H9 (cell line): ENCODE results near the gene SVEP1. TPM values are rescaled to one million over a fixed set of nuclear protein-coding genes. Genes with fewer than 3 reads are reported as not detected.

Experiments
- DNase-seq: peaks from one replicate; pipeline ENCODE4 v3.0.0-alpha.2; 2017
- H2AFZ ChIP-seq: one replicate; pipeline ENCODE4 v1.6.1; 2013; ENCODE audit warnings: mild to moderate bottlenecking, low read length, control low read depth, moderate library complexity
- H2AK5ac ChIP-seq: 2 replicates; pipeline ENCODE4 v1.6.1; 2013; ENCODE audit warnings: low read length, control low read depth, mixed read lengths; ENCODE audit not compliant: insufficient read length
- H2BK120ac ChIP-seq: one replicate; pipeline ENCODE4 v1.6.1; 2013; ENCODE audit warnings: low read depth, mild to moderate bottlenecking, low read length, control low read depth, inconsistent platforms; ENCODE audit not compliant: poor library complexity, severe bottlenecking
- H2BK12ac ChIP-seq: 2 replicates; pipeline ENCODE4 v1.6.1; 2013; ENCODE audit warnings: low read length, control low read depth, mixed read lengths, low read depth; ENCODE audit not compliant: insufficient read length
- H2BK15ac ChIP-seq: 2 replicates; pipeline ENCODE4 v1.6.1; 2013; ENCODE audit warnings: low read depth, low read length, control low read depth
- H2BK20ac ChIP-seq: one replicate; pipeline ENCODE4 v1.6.1; 2013; ENCODE audit warnings: low read depth, mild to moderate bottlenecking, low read length, control low read depth, inconsistent platforms; ENCODE audit not compliant: poor library complexity, severe bottlenecking
- H2BK5ac ChIP-seq: 2 replicates; pipeline ENCODE4 v1.6.1; 2013; ENCODE audit warnings: low read length, control low read depth, mixed read lengths; ENCODE audit not compliant: insufficient read length
- H3K14ac ChIP-seq: 2 replicates; pipeline ENCODE4 v1.6.1; 2013; ENCODE audit warnings: low read length, control low read depth; ENCODE audit not compliant: insufficient read depth
- H3K18ac ChIP-seq: 2 replicates; pipeline ENCODE4 v1.6.1; 2013; ENCODE audit warnings: low read depth, mild to moderate bottlenecking, mixed read lengths, low read length, control low read depth; ENCODE audit not compliant: insufficient read length
- H3K23ac ChIP-seq: 2 replicates; pipeline ENCODE4 v1.6.1; 2013; ENCODE audit warnings: low read length, control low read depth, mixed read lengths, low read depth; ENCODE audit not compliant: insufficient read length
- H3K23me2 ChIP-seq: 2 replicates; pipeline ENCODE4 v1.6.1; 2013; ENCODE audit warnings: low read depth, mild to moderate bottlenecking, mixed read lengths, low read length, control low read depth; ENCODE audit not compliant: insufficient read length, poor library complexity, severe bottlenecking
- H3K27ac ChIP-seq: 2 replicates; pipeline ENCODE4 v1.5.1; 2013; ENCODE audit warnings: low read length, control low read depth, mixed read lengths, low read depth; ENCODE audit not compliant: insufficient read length
- H3K27me3 ChIP-seq: 2 replicates; pipeline ENCODE4 v1.6.1; 2013; ENCODE audit warnings: low read length, control low read depth, inconsistent platforms; ENCODE audit not compliant: insufficient read depth
- H3K4ac ChIP-seq: 2 replicates; pipeline ENCODE4 v1.6.1; 2013; ENCODE audit warnings: low read depth, mild to moderate bottlenecking, control low read depth, inconsistent platforms, low read length, moderate library complexity
- H3K4me1 ChIP-seq: 2 replicates; pipeline ENCODE4 v1.6.1; 2013; ENCODE audit warnings: low read length, control low read depth, inconsistent platforms; ENCODE audit not compliant: insufficient read depth
- H3K4me2 ChIP-seq: 2 replicates; pipeline ENCODE4 v1.6.1; 2013; ENCODE audit warnings: low read length, control low read depth, mixed read lengths; ENCODE audit not compliant: insufficient read length, insufficient read depth
- H3K56ac ChIP-seq: 2 replicates; pipeline ENCODE4 v1.6.1; 2013; ENCODE audit warnings: low read depth, mild to moderate bottlenecking, mixed read lengths, low read length, control low read depth; ENCODE audit not compliant: insufficient read length
- H3K79me1 ChIP-seq: 2 replicates; pipeline ENCODE4 v1.6.1; 2013; ENCODE audit warnings: low read depth, mild to moderate bottlenecking, moderate library complexity, low read length, control low read depth, inconsistent platforms; ENCODE audit not compliant: insufficient read depth, poor library complexity, severe bottlenecking
- H3K79me2 ChIP-seq: 2 replicates; pipeline ENCODE4 v1.6.1; 2013; ENCODE audit warnings: low read length, control low read depth, inconsistent platforms; ENCODE audit not compliant: insufficient read depth
- H3K9ac ChIP-seq: 2 replicates; pipeline ENCODE4 v1.6.1; 2013; ENCODE audit warnings: low read length, control low read depth, mixed read lengths; ENCODE audit not compliant: insufficient read length; ENCODE audit errors: extremely low read depth
- H3K9me3 ChIP-seq: one replicate; pipeline ENCODE4 v1.6.1; 2013; ENCODE audit warnings: low read depth, low read length, inconsistent platforms; ENCODE audit not compliant: control insufficient read depth
- H3T11ph ChIP-seq: one replicate; pipeline ENCODE4 v1.6.1; 2013; ENCODE audit warnings: mild to moderate bottlenecking, low read length, control low read depth, inconsistent platforms
- H4K20me1 ChIP-seq: one replicate; pipeline ENCODE4 v1.6.1; 2013; ENCODE audit not compliant: control insufficient read depth, insufficient read length, insufficient read depth
- H4K5ac ChIP-seq: 2 replicates; pipeline ENCODE4 v1.6.1; 2013; ENCODE audit warnings: low read depth, mild to moderate bottlenecking, mixed read lengths, low read length, control low read depth; ENCODE audit not compliant: insufficient read length
- H4K8ac ChIP-seq: replicated peaks from 2 replicates; pipeline ENCODE4 v1.6.1; 2013; ENCODE audit warnings: low read length, control low read depth, mixed read lengths, low read depth; ENCODE audit not compliant: insufficient read length
- H4K91ac ChIP-seq: 2 replicates; pipeline ENCODE4 v1.6.1; 2013; ENCODE audit warnings: low read depth, mild to moderate bottlenecking, moderate library complexity, mixed read lengths, low read length, control low read depth; ENCODE audit not compliant: insufficient read length
- H3K27ac Mint-ChIP-seq, 3 experiments: 2 replicates in 2 of 3; 3 replicates in 1 of 3; pipeline ENCODE4 v1.8.0; 2020 to 2021; ENCODE audit warnings: mixed read lengths in 3 of 3, mild to moderate bottlenecking in 1 of 3, moderate library complexity in 1 of 3
- H3K27me3 Mint-ChIP-seq: 2 replicates; pipeline ENCODE4 v1.8.0; 2021; ENCODE audit warnings: low read depth, mild to moderate bottlenecking, moderate library complexity, mixed read lengths
- H3K36me3 Mint-ChIP-seq, 3 experiments: 2 replicates in 2 of 3; 3 replicates in 1 of 3; pipeline ENCODE4 v1.8.0; 2020 to 2021; ENCODE audit warnings: low read depth in 3 of 3, mixed read lengths in 3 of 3; ENCODE audit not compliant: insufficient read depth in 1 of 3
- H3K4me1 Mint-ChIP-seq, 2 experiments: 2 replicates each; pipeline ENCODE4 v1.8.0; 2020; ENCODE audit warnings: mixed read lengths in 2 of 2
- H3K4me3 Mint-ChIP-seq, 2 experiments: 2 replicates in 1 of 2; 3 replicates in 1 of 2; pipeline ENCODE4 v1.8.0; 2020 to 2021; ENCODE audit warnings: mild to moderate bottlenecking in 2 of 2, mixed read lengths in 2 of 2, moderate library complexity in 1 of 2
- H3K9me3 Mint-ChIP-seq, 2 experiments: 2 replicates in 1 of 2; 3 replicates in 1 of 2; pipeline ENCODE4 v1.8.0; 2020; ENCODE audit warnings: mild to moderate bottlenecking in 2 of 2, mixed read lengths in 2 of 2, moderate library complexity in 1 of 2
- WGBS: extraction: QIAGEN DNeasy Blood & Tissue Kit; methylation state at CpG from one replicate; pipeline ENCODE4 v1.1.7; 2013; ENCODE audit warnings: missing lambda C conversion rate, low lambda C conversion rate, mixed read lengths; ENCODE audit not compliant: insufficient read length; ENCODE audit errors: extremely low coverage; 5-methylcytosine and 5-hydroxymethylcytosine counted together
- total RNA-seq: library from RNA; stranded (reverse); gene quantifications from 2 replicates; pipeline ENCODE4 v1.2.1, GENCODE V29; 2021
- TF ChIP-seq, protein P1 (sequence below): fragments of 200-600 bp; sonication (generic); conservative IDR thresholded peaks from 3 replicates; pipeline ENCODE4 v1.8.0; 2021; ENCODE audit warnings: antibody characterized with exemption, mild to moderate bottlenecking

SVEP1 gene
- total RNA-seq, 1 experiment from 2014 or later = 0.17 TPM

GRCh38 chr9:110370315-110370714 is 209.2 kb downstream of the SVEP1 start:
- Mint-ChIP-seq H3K9me3 (no peaks in the 10 kb centered on the region), H3K27ac (no peak overlapping the region), H3K27me3 (no peaks in the 10 kb centered on the region), H3K4me3 (no peak overlapping the region), H3K36me3 (no peaks in the 10 kb centered on the region), H3K4me1 (no peaks in the 10 kb centered on the region)
- H4K20me1 ChIP-seq = no peaks in the 10 kb centered on the region
- H2BK5ac ChIP-seq = no peak overlapping the region
- H3K4me1 ChIP-seq = no peaks in the 10 kb centered on the region
- no peak overlapping the region for H3K18ac ChIP-seq
- no peak overlapping the region for H2BK20ac ChIP-seq
- H2BK120ac ChIP-seq = no peak overlapping the region
- no peak overlapping the region for H3K56ac ChIP-seq
- no peak overlapping the region for H2AK5ac ChIP-seq
- no peaks in the 10 kb centered on the region for H3K27me3 ChIP-seq
- no peaks in the 10 kb centered on the region for H3K23me2 ChIP-seq
- H4K91ac ChIP-seq = no peak overlapping the region
- H3T11ph ChIP-seq = no peak overlapping the region
- H2BK15ac ChIP-seq = no peak overlapping the region
- no peak overlapping the region for H2AFZ ChIP-seq
- H3K4me2 ChIP-seq = no peak overlapping the region
- TF ChIP-seq, protein P1, sequence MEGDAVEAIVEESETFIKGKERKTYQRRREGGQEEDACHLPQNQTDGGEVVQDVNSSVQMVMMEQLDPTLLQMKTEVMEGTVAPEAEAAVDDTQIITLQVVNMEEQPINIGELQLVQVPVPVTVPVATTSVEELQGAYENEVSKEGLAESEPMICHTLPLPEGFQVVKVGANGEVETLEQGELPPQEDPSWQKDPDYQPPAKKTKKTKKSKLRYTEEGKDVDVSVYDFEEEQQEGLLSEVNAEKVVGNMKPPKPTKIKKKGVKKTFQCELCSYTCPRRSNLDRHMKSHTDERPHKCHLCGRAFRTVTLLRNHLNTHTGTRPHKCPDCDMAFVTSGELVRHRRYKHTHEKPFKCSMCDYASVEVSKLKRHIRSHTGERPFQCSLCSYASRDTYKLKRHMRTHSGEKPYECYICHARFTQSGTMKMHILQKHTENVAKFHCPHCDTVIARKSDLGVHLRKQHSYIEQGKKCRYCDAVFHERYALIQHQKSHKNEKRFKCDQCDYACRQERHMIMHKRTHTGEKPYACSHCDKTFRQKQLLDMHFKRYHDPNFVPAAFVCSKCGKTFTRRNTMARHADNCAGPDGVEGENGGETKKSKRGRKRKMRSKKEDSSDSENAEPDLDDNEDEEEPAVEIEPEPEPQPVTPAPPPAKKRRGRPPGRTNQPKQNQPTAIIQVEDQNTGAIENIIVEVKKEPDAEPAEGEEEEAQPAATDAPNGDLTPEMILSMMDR = no peak
- H3K4ac ChIP-seq = no peak overlapping the region
- H3K9ac ChIP-seq = no peak overlapping the region
- no peak overlapping the region for H3K23ac ChIP-seq
- no peak overlapping the region for H3K27ac ChIP-seq
- no peak overlapping the region for H4K5ac ChIP-seq
- H3K14ac ChIP-seq = no peak overlapping the region
- DNase-seq = no peak
- no peaks in the 10 kb centered on the region for H3K9me3 ChIP-seq
- H3K79me1 ChIP-seq = no peaks in the 10 kb centered on the region
- WGBS = no CpG with 5 or more reads among the region's 3 CpGs
- no peak overlapping the region for H2BK12ac ChIP-seq
- H3K79me2 ChIP-seq = no peaks in the 10 kb centered on the region
- no peak overlapping the region for H4K8ac ChIP-seq
